SU-DHL-6 (cell line): Measurements from ENCODE around the gene TUNAR.

ENCODE experiments used
- EZH2phosphoT487 ChIP-seq: fragments of 200-600 bp; sonication (generic), shearing (Covaris generic); conservative IDR thresholded peaks from 2 replicates; pipeline ENCODE4 v1.6.1; 2018; ENCODE audit warnings: mild to moderate bottlenecking, antibody characterized with exemption, low read length, moderate library complexity, mixed read lengths
- TF ChIP-seq, protein P1 (sequence below): fragments of 200-600 bp; sonication (generic); IDR thresholded peaks from one replicate; pipeline ENCODE4 v1.5.1; 2017; ENCODE audit warnings: antibody characterized with exemption, mild to moderate bottlenecking, low read length, moderate library complexity; ENCODE audit not compliant: insufficient read depth, poor library complexity, severe bottlenecking

DNA sequence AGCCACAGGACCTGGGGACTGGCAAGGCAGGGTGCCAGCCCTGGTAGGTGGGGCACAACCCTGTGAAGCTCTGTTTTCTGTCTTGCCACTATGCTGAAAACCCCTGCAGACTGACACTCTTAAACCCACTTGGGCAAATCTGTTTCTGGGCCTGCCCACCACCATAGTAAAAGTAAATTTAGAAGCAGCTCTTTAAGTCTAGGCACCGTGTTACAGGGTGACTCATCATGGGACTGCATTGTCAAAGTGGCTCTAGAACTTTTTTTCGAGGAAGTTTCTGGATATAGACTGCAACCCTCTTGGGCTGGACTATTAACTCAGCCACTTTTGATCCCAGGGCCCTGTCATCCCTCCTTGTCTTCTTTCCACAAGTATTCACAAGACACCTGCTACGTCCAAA, 7.7 kb downstream of the TUNAR start:
- TF ChIP-seq EZH2phosphoT487, result no peak
- TF ChIP-seq, protein P1, sequence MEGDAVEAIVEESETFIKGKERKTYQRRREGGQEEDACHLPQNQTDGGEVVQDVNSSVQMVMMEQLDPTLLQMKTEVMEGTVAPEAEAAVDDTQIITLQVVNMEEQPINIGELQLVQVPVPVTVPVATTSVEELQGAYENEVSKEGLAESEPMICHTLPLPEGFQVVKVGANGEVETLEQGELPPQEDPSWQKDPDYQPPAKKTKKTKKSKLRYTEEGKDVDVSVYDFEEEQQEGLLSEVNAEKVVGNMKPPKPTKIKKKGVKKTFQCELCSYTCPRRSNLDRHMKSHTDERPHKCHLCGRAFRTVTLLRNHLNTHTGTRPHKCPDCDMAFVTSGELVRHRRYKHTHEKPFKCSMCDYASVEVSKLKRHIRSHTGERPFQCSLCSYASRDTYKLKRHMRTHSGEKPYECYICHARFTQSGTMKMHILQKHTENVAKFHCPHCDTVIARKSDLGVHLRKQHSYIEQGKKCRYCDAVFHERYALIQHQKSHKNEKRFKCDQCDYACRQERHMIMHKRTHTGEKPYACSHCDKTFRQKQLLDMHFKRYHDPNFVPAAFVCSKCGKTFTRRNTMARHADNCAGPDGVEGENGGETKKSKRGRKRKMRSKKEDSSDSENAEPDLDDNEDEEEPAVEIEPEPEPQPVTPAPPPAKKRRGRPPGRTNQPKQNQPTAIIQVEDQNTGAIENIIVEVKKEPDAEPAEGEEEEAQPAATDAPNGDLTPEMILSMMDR, result no peak
